KMS-11 (cell line): ENCODE results near the gene GNAT2.

Experiments used
- H2AFZ ChIP-seq: fragments of 200-600 bp; sonication (generic); 2 replicates; pipeline ENCODE4 v1.6.1; 2016; ENCODE audit warnings: antibody characterized with exemption, mixed run types, low read depth
- H3K27ac ChIP-seq: fragments of 200-600 bp; sonication (generic); 2 replicates; pipeline ENCODE4 v1.6.1; 2016; ENCODE audit warnings: mild to moderate bottlenecking, mixed run types
- H3K27me3 ChIP-seq: fragments of 200-600 bp; sonication (generic); 2 replicates; pipeline ENCODE4 v1.6.1; 2017; ENCODE audit warnings: mild to moderate bottlenecking, low read depth, mixed run types, moderate library complexity; ENCODE audit not compliant: insufficient read depth
- H3K36me3 ChIP-seq: fragments of 200-600 bp; sonication (generic); 2 replicates; pipeline ENCODE4 v1.6.1; 2017; ENCODE audit warnings: mild to moderate bottlenecking, mixed run types; ENCODE audit not compliant: insufficient read depth
- H3K4me1 ChIP-seq: fragments of 200-600 bp; sonication (generic); 2 replicates; pipeline ENCODE4 v1.6.1; 2016; ENCODE audit warnings: mild to moderate bottlenecking, low read depth, mixed run types; ENCODE audit not compliant: poor library complexity, severe bottlenecking
- H3K4me2 ChIP-seq: fragments of 200-600 bp; sonication (generic); 2 replicates; pipeline ENCODE4 v1.7.0; 2016; ENCODE audit warnings: mild to moderate bottlenecking, mixed run types
- H3K4me3 ChIP-seq: fragments of 200-600 bp; sonication (generic); IDR thresholded peaks from 2 replicates; pipeline ENCODE4 v1.6.1; 2017; ENCODE audit warnings: low read depth, low read length, mixed read lengths; ENCODE audit not compliant: insufficient read depth
- H3K79me2 ChIP-seq: fragments of 200-600 bp; sonication (generic); 2 replicates; pipeline ENCODE4 v1.6.1; 2016; ENCODE audit warnings: low read depth, mixed run types; ENCODE audit not compliant: insufficient read depth
- H3K9ac ChIP-seq: fragments of 200-600 bp; sonication (generic); 2 replicates; pipeline ENCODE4 v1.6.1; 2016; ENCODE audit warnings: mild to moderate bottlenecking, mixed run types
- H4K20me1 ChIP-seq: fragments of 200-600 bp; sonication (generic); 2 replicates; pipeline ENCODE4 v1.6.1; 2016; ENCODE audit warnings: mild to moderate bottlenecking, mixed run types; ENCODE audit not compliant: insufficient read depth
- TF ChIP-seq, protein P1 (sequence below): fragments of 200-600 bp; sonication (generic); conservative IDR thresholded peaks from 2 replicates; pipeline ENCODE4 v1.6.1; 2017; ENCODE audit warnings: low read depth, mild to moderate bottlenecking, antibody characterized with exemption, low read length, moderate library complexity, mixed read lengths

The GNAT2 gene

DNA sequence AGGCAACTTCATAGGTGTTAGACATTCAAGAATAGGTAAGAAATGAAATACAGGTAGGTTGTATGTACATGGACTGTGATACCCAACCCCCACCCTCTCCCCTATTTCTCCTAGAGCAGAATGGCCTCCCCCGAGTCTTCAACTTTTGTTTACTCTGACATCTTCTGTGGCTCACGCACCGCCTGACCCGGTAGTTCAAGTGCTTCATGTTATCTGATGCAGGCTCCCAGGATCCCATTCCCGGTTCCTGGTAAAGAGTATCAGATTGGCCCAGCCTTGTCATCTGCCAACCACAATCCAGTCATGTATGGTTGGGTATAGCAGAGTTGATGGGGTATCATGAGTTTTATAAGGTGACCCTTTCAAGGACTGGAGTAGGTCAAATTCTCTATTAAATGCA, 61.9 kb downstream of the GNAT2 start:
- TF ChIP-seq, protein P1, sequence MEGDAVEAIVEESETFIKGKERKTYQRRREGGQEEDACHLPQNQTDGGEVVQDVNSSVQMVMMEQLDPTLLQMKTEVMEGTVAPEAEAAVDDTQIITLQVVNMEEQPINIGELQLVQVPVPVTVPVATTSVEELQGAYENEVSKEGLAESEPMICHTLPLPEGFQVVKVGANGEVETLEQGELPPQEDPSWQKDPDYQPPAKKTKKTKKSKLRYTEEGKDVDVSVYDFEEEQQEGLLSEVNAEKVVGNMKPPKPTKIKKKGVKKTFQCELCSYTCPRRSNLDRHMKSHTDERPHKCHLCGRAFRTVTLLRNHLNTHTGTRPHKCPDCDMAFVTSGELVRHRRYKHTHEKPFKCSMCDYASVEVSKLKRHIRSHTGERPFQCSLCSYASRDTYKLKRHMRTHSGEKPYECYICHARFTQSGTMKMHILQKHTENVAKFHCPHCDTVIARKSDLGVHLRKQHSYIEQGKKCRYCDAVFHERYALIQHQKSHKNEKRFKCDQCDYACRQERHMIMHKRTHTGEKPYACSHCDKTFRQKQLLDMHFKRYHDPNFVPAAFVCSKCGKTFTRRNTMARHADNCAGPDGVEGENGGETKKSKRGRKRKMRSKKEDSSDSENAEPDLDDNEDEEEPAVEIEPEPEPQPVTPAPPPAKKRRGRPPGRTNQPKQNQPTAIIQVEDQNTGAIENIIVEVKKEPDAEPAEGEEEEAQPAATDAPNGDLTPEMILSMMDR, result no peak
- no peak overlapping the region for H3K4me3 ChIP-seq
- no peaks in the 10 kb centered on the region for H3K27me3 ChIP-seq
- no peak overlapping the region for H2AFZ ChIP-seq
- no peak overlapping the region for H3K27ac ChIP-seq
- peaks cover 99% of the 10 kb centered on the region for H3K79me2 ChIP-seq
- no peak overlapping the region for H3K4me2 ChIP-seq
- no peak overlapping the region for H3K9ac ChIP-seq
- H3K4me1 ChIP-seq, result no peaks in the 10 kb centered on the region
- H4K20me1 ChIP-seq, result peaks cover 3% of the 10 kb centered on the region; the same call in 1 of the 2 replicates
- H3K36me3 ChIP-seq, result no peaks in the 10 kb centered on the region

DNA sequence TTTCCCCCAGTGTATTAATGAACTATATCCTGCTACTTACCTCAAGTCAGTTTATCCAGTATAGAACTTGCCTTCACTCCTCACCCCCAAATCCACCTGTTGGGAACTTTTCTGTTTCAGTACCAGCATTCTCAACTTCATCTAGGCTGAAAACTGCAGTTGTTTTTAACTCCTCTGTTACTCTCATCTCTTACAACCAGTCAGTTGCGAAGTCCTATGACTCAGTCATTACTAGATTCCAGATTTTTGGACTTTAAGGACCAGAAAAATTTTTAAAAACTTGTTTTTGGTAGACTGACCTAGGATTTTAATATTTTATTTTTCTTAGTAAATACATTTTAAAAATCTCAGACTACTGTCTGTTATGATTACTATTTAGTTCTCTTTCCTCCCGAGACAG, 62.9 kb downstream of the GNAT2 start:
- H3K4me2 ChIP-seq, result no peak overlapping the region
- H3K9ac ChIP-seq, result no peak overlapping the region
- peaks cover 98% of the 10 kb centered on the region for H3K79me2 ChIP-seq
- no peaks in the 10 kb centered on the region for H3K4me1 ChIP-seq
- no peak overlapping the region for H3K27ac ChIP-seq
- TF ChIP-seq, protein P1, result no peak
- no peaks in the 10 kb centered on the region for H3K27me3 ChIP-seq
- H4K20me1 ChIP-seq, result peaks cover 3% of the 10 kb centered on the region; the same call in 1 of the 2 replicates
- no peaks in the 10 kb centered on the region for H3K36me3 ChIP-seq
- no peak overlapping the region for H2AFZ ChIP-seq
- no peak overlapping the region for H3K4me3 ChIP-seq
